NT2/D1 (cell line): Measurements from ENCODE around the gene CDC14B.

Source experiments
- DNase-seq: peaks from one replicate; pipeline ENCODE4 v3.0.0-alpha.2; 2011; ENCODE audit warnings: low read depth, low spot score
- H3K27me3 ChIP-seq: 2 replicates; pipeline ENCODE4 v1.6.0; 2011; ENCODE audit warnings: mild to moderate bottlenecking; ENCODE audit not compliant: insufficient read length, insufficient read depth
- H3K36me3 ChIP-seq: 2 replicates; pipeline ENCODE4 v1.6.1; 2011; ENCODE audit warnings: mild to moderate bottlenecking, low read length, mixed read lengths; ENCODE audit not compliant: insufficient read depth, insufficient read length
- H3K4me1 ChIP-seq: 2 replicates; pipeline ENCODE4 v1.5.1; 2011; ENCODE audit not compliant: insufficient read depth, insufficient read length
- H3K4me3 ChIP-seq: 2 replicates; pipeline ENCODE4 v1.5.1; 2011; ENCODE audit warnings: low read depth; ENCODE audit not compliant: insufficient read length
- H3K9ac ChIP-seq: 2 replicates; pipeline ENCODE4 v1.6.0; 2011; ENCODE audit warnings: low read depth; ENCODE audit not compliant: insufficient read length
- H3K9me3 ChIP-seq: 2 replicates; pipeline ENCODE4 v1.5.1; 2011; ENCODE audit warnings: mild to moderate bottlenecking, low read length; ENCODE audit not compliant: insufficient read depth
- SUZ12 ChIP-seq: IDR thresholded peaks from 2 replicates; pipeline ENCODE4 v1.6.1; 2011; ENCODE audit not compliant: insufficient read length, insufficient read depth; ENCODE audit errors: extremely low read depth
- YY1 ChIP-seq: IDR thresholded peaks from 2 replicates; pipeline ENCODE4 v1.6.1; 2011; ENCODE audit not compliant: insufficient read length, insufficient read depth
- ZNF274 ChIP-seq: IDR thresholded peaks from 2 replicates; pipeline ENCODE4 v1.6.1; 2011; ENCODE audit warnings: mild to moderate bottlenecking, low read depth, low read length

The CDC14B gene

DNA sequence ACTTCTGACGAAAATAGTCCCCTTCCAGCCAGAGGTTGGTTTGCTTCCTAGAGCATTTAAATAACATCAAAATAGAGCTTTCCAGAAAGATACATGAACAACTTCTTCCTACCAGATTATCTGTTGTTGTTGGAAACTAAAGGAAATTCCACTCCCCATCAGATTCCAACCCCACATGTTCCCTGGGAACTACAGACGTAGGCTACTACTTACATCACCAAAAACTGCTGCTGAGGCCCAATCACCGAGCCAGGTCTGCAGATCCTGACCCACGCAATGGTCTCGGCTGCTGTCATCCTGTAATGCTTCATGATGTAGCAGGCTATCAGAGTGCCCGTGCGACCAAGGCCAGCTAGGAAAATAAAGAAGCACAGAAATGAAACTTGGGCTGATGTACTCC is 96.3 kb downstream of the CDC14B start:
- no peak overlapping the region for H3K9ac ChIP-seq
- TF ChIP-seq SUZ12: no peak
- TF ChIP-seq YY1: no peak
- no peaks in the 10 kb centered on the region for H3K9me3 ChIP-seq
- H3K36me3 ChIP-seq: peaks cover 39% of the 10 kb centered on the region
- DNase-seq: no peak
- no peaks in the 10 kb centered on the region for H3K27me3 ChIP-seq
- H3K4me3 ChIP-seq: no peak overlapping the region
- no peaks in the 10 kb centered on the region for H3K4me1 ChIP-seq

DNA sequence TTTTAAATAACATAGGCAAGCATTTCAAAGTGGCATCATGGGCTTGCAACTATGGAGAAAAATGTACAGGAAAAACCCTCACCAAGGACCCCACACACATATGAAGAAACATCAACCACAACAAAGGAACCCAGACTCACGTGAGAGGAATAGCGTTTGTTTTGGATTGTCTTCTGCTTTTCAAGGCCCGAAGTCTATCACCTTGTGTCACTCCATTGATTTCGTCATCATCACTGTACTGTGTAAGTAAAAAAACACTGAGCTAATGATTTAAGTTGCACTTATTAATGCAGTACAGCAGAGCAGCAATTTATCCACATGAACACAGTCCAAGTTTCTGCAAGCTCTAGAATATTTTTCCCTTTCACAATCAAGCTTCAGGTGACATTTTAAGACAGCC is 97.3 kb downstream of the CDC14B start:
- Histone ChIP-seq H3K36me3 (peaks cover 39% of the 10 kb centered on the region), H3K4me1 (no peaks in the 10 kb centered on the region), H3K9me3 (no peaks in the 10 kb centered on the region), H3K9ac (no peak overlapping the region), H3K4me3 (no peak overlapping the region), H3K27me3 (no peaks in the 10 kb centered on the region)
- DNase-seq: no peak
- TF ChIP-seq SUZ12 (no peak), ZNF274 (no peak), YY1 (no peak)

DNA sequence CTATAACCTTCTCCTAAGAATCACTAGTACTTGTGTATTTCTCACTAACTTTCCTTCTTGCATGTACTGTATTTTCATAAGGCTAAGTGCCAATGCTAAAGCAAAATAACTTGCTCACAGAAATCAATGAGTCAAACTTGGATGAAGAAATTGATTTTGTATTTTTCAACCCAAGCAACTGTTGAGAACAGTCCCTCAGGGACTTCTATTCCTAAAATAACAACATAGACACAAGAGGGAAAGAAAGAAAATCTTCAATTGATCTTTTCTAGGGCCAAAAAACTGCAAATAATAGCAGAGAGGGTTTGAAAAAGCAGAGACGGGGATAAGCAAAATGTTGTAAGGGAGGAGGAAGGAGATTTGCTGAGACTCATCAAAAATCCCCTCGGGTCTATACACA is 99.9 kb downstream of the CDC14B start:
- Histone ChIP-seq H3K27me3 (no peaks in the 10 kb centered on the region), H3K9ac (no peak overlapping the region), H3K4me3 (no peak overlapping the region), H3K36me3 (peaks cover 35% of the 10 kb centered on the region), H3K4me1 (no peaks in the 10 kb centered on the region), H3K9me3 (no peaks in the 10 kb centered on the region)
- no peak for DNase-seq
- TF ChIP-seq ZNF274: no peak
- no peak for TF ChIP-seq YY1
- TF ChIP-seq SUZ12: no peak

DNA sequence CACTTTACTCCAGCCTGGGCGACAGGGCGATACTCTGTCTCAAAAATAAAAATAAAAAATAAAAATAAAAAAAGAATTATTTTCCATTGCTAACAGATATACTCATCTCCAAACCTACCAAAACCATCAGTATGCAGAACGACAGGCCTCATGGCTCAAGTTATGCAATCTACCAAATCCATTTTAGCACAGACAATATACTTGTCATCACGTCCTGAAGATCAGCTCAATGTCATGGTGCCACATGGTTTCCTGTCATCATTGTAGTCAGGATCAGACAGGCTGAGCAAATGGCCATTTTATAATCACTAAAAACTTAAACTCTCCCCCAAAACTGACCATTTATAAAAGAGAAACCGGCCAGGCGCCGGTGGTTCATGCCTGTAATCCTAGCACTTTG is 100.5 kb downstream of the CDC14B start:
- no peak overlapping the region for H3K4me3 ChIP-seq
- no peak overlapping the region for H3K9ac ChIP-seq
- no peak for DNase-seq
- H3K36me3 ChIP-seq: peaks cover 29% of the 10 kb centered on the region
- no peaks in the 10 kb centered on the region for H3K27me3 ChIP-seq
- no peaks in the 10 kb centered on the region for H3K4me1 ChIP-seq
- no peak for TF ChIP-seq ZNF274
- TF ChIP-seq SUZ12: no peak
- no peaks in the 10 kb centered on the region for H3K9me3 ChIP-seq

DNA sequence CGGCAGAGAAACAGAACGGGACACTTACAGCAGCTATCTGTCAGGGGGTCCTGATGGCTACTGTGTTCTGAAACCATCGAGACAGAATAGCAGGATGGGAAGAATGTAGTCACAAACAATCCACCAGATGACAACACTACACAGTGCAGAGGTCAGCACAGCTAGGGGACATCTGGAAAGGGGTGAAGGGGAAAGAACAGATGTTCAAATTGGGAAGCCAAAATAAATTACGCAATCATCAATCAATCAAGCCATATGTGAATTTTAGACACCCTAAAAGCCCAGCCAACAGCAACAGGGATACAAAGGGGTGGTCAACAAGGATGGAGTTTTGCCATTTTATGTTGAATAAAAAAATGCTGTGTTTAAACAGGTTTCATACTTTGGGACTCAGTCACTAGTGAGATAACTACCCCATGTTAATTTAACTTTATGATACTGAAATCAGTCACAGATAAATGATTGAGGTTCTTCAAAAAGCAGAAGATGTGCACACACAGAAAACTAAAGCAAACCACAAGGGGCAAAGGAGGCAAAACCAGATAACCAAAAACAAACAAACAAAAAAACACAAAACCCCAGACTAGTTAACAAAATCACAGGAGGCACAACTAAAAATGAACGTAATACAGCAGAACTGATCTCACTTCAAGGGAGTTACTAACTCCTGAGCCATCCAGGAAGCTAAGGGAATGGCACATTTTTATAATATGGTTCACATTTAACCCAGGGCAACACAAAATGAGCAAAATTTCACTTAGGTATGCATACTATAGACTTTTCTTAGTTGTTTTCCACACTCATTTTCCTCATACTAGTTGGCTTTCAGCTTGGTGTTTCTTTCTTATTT is 103.8 kb downstream of the CDC14B start:
- Histone ChIP-seq H3K9me3 (no peaks in the 10 kb centered on the region), H3K4me1 (no peaks in the 10 kb centered on the region), H3K36me3 (peaks cover 18% of the 10 kb centered on the region), H3K27me3 (no peaks in the 10 kb centered on the region), H3K9ac (no peak overlapping the region), H3K4me3 (no peak overlapping the region)
- TF ChIP-seq ZNF274 (no peak), YY1 (no peak), SUZ12 (no peak)
- no peak for DNase-seq

DNA sequence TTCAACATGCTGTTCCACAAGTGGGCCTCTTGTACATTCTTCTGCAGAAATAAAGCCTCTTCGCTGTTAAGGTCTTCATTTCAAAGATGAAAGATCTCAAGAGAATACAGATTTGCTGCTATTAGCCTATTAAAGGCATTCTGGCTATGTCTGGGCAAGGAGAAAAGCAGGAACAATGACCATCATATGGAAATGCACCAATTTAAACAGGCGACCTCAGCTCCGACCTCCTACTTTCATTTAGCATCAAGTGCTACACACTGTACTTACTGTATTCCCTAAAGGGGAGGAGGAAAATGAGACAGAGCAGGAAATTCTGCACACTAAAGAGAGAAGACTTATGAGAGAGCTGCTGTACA is 104.9 kb downstream of the CDC14B start:
- Histone ChIP-seq H3K36me3 (peaks cover 13% of the 10 kb centered on the region), H3K9me3 (no peaks in the 10 kb centered on the region), H3K4me3 (no peak overlapping the region), H3K4me1 (no peaks in the 10 kb centered on the region), H3K9ac (no peak overlapping the region), H3K27me3 (no peaks in the 10 kb centered on the region)
- TF ChIP-seq YY1: no peak
- no peak for TF ChIP-seq ZNF274
- no peak for TF ChIP-seq SUZ12
- no peak for DNase-seq

DNA sequence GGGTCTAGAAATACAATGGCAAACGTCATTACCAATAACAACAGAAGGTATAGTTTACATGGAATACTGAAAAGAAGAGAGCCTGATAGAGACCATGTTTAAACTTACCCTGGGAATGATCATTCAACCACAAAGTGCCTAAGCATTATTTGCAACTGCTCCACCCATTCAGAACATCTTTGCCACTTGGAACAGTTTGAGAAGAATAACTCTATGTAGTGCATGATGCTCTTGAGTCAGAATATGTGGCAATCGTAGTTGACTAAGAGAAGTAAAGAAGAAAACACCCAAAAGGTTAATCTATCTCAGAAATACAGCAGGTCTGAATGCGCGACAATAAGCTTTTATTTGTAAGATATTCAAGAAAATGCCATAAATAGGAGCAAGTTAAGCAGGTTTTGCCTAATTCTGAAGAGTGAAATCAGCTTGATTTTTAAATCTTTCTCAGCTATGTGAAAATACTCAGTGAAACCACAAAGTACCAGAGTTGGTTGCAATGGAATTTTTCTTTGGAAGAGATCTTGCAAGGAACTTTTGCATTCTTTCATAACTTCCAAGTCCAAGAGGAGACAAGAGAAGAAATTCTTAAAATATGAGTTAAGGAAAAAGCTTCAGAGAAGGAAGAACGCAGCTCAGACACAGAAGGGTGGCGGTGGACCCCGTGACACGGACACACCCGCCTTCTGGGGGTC is 105.4 kb downstream of the CDC14B start:
- Histone ChIP-seq H3K9me3 (no peaks in the 10 kb centered on the region), H3K4me1 (no peaks in the 10 kb centered on the region), H3K27me3 (no peaks in the 10 kb centered on the region), H3K9ac (no peak overlapping the region), H3K4me3 (no peak overlapping the region), H3K36me3 (peaks cover 14% of the 10 kb centered on the region)
- no peak for DNase-seq
- no peak for TF ChIP-seq ZNF274
- no peak for TF ChIP-seq SUZ12
- TF ChIP-seq YY1: no peak
